HG02970 (cell line): ENCODE data around the gene CHAMP1.
A peak's percentile ranks its signal among the peaks of the same experiment; 100 is the strongest.

Experiments used
- ATAC-seq: cut with Tn5 transposase; IDR thresholded peaks from one replicate; pipeline ENCODE4 v1.9.1; 2021; ENCODE audit warnings: mild to moderate bottlenecking, moderate library complexity, moderate number of reproducible peaks; ENCODE audit not compliant: unreplicated experiment, low FRiP score

CHAMP1 gene

DNA sequence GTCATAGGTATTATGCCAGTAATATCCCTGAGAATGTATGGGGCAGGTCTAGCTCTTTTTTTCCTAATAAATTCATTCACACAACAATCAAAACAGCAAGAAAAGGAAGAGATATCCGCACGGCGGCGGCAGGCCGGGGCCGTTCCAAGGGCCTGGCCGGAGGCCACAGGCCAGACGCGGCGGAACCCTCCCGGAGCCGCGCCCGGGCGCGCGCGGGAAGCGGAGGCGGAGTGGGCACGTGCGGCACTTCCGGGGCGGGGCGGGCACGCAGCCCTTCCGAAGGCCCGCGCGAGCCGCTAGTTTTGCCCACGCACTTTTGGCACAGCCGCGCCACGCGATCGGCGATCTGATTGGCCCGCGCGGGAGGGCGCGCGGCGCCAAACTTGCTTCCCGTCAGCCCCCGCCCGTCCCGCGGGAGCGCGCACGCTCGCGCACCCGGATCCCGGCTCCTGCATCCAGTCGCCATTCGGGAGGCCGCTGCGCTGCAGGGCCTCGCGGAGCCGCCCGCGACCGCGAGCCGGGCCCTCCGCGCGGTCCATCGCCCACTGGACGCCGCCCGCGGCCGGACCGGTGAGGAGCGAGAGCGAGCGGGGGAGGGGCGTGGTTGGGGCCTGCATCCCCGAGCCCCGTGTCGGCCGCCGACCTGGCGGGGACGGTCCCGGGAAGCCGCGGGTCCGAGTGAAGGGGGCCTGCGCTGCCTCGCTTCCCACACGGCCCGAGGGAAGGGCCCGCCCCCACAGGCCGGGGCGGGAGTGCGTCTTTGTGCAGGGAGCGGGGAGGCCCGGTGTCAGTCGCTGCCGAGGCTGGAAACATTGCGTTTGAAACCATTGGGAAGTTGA is at the start of gene CHAMP1:
CHAMP1 (plus strand) TSS at position 430 of the 839 bp plus-strand sequence. CDS start 9,340 bp downstream, outside the sequence.
- ATAC-seq = peak; percentile 86

GRCh38 chr13:114264886-114265611 is 49.3 kb upstream of the CHAMP1 start:
- ATAC-seq = no peak

- ATAC-seq = no peak
These were observed 48.1 kb upstream of the CHAMP1 start for GRCh38 chr13:114266241-114266640.

DNA sequence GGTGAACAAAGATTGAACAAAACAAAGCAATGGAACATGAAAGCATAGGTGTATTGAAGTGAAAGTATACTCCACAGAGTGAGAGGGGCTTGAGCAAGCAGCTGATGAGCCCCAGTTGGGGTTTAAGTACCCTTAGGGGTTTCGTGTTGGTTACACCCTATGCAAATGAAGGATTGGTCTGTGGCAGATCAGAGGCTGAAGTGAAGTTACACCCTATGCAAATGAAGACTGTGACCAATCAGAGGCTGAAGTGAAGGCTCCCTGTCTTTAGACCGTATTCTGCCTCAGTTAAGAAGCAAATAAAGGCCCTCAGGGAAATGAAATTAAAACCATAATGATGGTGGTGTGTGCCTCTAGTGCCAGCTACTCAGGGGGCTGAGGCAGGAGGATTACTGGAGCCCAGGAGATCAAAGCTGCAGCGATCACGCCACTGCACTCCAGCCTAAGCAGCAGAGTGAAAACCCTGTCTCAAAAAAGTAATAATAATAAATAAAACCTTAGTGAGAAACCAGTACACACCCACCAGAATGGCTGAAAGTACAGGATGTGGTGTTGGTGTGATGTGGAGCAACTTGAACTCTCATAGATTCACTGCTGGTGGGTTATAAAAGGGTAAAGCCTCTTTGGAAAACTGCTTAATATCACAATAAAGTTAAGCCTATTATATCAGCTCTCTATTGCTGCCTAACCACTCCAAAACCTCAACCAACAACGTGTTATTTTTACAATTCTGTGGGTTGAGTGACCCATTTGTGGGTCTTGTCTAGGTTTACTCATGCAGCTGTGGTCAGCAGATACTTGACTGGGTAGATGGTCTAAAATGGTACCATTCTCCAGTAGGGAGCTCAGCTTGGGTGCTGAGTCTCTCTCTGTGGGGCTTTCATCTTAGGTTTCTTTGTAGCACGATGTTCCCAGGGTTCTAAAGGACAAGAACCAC is 45.7 kb upstream of the CHAMP1 start:
- no peak for ATAC-seq

DNA sequence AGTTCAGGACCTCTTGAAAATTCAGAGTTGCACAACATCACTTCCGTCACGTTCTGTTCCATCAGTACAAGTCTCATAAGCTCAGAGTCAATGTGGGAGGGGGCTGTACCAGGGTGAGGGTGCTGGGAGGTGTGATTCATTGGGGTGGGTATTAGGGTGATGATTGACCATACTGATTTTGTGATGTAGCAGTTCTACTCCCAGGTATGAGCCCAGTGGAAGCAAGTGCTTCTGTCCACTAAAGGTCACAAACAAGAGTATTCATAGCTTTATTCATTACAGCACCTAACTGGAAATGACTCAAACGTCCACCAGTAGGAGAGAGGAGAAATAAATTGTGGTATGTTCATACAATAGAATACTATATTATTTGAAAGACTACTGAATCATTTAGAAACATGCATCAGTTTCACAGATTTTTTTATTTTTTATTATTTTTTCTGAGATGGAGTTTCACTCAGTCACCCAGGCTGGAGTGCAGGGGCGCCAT is 45.0 kb upstream of the CHAMP1 start:
- no peak for ATAC-seq

DNA sequence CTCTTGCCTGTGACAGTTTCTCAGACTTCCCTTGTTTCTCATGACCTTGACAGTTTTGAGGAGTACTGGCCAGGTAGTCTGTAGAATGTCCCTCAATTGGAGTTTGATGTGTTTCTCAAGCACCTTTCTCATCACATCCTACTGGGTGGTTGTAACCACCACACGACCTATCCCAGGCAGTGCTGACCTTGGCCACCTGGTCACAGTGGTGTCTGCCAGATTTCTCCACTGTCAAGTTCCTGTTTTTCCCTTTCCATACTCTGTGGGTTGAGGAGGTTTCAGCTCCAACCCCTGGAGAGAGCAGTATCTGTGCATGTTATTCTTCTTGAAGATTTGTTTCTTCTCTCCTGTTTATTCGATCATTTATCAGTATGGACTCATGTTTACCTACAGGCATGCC is 41.3 kb upstream of the CHAMP1 start:
- ATAC-seq = no peak

- no peak for ATAC-seq
These were observed 39.0 kb upstream of the CHAMP1 start for GRCh38 chr13:114275304-114275703.

- no peak for ATAC-seq
These were observed 35.2 kb upstream of the CHAMP1 start for GRCh38 chr13:114279146-114279545.

GRCh38 chr13:114279758-114280355 is 34.4 kb upstream of the CHAMP1 start:
- ATAC-seq = no peak

- peak; percentile 77 for ATAC-seq
These were observed 32.8 kb upstream of the CHAMP1 start, which contains the start of gene UPF3A for GRCh38 chr13:114281351-114282040. TSS of gene UPF3A (plus strand) at chr13:114281601. CDS start at chr13:114281640, 39 bp downstream.

GRCh38 chr13:114282041-114282670 is 32.1 kb upstream of the CHAMP1 start:
- peak; percentile 51 for ATAC-seq

DNA sequence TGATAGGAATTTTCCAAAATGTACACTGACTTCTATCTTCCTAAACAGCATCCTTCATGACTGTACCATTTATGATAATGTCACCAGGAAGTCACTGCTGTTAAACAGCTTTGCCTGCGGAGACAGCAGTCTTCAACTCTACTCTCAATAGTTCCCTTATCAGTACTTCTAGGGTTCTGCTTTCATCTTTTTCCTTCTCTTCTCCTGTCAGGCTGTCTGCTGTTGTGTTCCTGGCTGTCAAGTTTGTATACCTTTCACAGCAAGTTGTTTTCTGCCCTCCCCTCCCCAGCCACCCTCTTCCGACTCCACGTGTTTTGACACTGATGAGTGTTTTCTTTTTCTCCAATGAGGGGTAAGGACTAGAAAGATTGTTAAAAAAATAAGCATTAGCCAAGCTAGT is 30.7 kb upstream of the CHAMP1 start:
- no peak for ATAC-seq

- ATAC-seq = no peak
These were observed 29.6 kb upstream of the CHAMP1 start for GRCh38 chr13:114284680-114285079.

DNA sequence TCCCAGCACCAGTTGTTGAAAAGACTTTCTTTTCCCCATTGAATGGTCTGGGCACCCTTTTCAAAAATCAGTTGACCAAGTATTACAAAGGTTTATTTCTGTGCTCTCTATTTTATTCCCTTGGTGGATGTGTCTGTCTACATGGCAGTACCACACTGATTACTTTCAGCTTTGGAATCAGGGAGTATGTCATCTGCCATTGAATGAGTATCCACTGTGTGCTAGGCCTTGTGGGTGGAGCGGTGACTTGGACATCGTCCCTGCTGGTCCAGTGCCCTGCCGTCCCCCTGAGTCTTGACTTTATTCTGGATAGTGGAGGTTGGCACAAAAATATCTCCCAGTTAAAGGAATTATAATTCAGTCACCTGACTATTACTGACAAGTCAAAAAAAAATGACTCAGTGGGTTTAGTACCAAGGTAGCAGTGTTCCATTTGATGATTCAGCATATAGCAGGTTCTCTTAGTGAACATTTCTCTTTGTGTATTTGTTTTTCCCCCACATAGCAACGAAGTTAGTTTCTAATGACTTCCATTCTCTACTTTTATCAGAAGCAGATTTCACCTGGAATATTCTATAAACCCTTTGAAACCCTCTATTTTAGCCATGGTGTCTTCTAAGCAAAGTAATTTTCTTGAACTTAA is 29.0 kb upstream of the CHAMP1 start:
- ATAC-seq = no peak

- no peak for ATAC-seq
These were observed 27.5 kb upstream of the CHAMP1 start for GRCh38 chr13:114286808-114287207.

- ATAC-seq = no peak
These were observed 26.1 kb upstream of the CHAMP1 start for GRCh38 chr13:114288157-114288591.

GRCh38 chr13:114296448-114296847 is 17.9 kb upstream of the CHAMP1 start:
- no peak for ATAC-seq

DNA sequence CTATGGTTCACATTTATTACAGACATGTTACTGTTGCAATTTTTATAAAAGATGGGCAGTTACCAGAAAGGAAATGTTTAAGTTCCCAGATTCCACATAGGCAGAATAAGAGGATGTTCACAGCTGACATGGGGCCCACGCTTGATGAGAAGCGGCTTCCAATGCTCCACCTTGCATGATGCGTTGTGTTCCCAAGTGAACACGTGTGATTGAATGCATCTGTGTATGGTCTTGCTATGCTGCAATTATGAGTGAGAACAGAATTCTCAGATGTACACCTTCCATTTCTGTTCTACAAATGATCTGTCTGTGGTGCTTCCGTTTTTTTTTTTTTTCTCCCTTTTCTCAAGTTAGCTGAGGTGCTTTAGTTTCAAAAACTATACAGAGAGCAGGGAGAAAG is 17.4 kb upstream of the CHAMP1 start:
- no peak for ATAC-seq
